C4-2B (cell line): ENCODE results near the gene SCUBE3.

ENCODE experiments used
- CTCF ChIP-seq: fragments of 450-650 bp; conservative IDR thresholded peaks from 2 replicates; pipeline ENCODE4 v1.5.1; 2017; ENCODE audit warnings: mild to moderate bottlenecking
- ZFX ChIP-seq: fragments of 450-650 bp; IDR thresholded peaks from 2 replicates; pipeline ENCODE4 v1.6.1; 2017

- TF ChIP-seq CTCF = no peak
- TF ChIP-seq ZFX = peak; percentile 6; the same call in 1 of the 2 replicates
Measured at GRCh38 chr6:35259948-35260590, 46.3 kb downstream of the SCUBE3 start.
